DMS53 (cell line): ENCODE measurements around the gene DEDD2.

Experiments used
- DNase-seq: peaks from one replicate; lab custom pipeline; 2025; lab: John Stamatoyannopoulos, UW

DEDD2 gene

DNA sequence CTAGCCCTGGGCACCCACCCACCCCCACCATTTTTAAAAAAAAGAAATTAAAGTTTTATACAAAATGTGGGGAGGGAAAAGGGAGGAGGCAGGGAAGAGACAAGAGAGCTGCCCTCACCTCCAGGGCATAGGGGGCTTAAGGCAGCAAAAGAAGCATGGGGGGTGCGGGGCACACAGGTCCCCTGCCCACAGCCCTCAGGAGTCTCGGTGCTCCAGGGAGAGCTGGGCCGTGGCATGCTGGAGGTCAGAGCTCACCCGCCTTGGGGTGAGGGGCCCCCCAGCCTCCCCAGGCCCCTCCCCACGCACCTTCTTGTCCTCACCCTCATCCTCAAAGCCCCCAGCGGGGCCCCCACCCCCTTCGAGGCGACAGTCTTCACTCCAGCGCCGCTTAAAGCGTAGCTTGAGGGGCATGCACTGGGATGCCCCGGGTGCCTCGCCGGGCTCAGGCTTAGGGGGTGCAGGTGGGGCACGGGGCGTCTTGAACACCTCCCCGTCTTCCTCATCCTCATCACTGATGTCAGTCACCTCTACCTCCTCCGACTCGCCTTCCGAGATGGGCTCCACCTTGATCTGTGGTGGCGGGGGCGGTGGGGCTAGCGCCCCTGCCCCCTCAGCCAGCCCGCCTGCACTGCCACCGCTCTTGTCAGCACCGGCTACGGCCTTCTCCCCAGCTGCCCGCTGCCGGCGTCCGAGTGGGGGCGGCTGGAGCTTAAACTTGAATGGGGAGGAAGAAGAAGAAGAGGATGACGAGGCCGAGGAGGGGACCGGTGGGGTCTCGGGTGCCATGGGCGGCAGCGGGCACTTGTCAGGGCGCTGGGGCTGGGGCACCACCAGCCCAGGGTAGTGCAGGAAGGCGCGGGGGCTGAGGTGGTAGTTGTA is 31.0 kb upstream of the DEDD2 start:
- DNase-seq = no peak

DNA sequence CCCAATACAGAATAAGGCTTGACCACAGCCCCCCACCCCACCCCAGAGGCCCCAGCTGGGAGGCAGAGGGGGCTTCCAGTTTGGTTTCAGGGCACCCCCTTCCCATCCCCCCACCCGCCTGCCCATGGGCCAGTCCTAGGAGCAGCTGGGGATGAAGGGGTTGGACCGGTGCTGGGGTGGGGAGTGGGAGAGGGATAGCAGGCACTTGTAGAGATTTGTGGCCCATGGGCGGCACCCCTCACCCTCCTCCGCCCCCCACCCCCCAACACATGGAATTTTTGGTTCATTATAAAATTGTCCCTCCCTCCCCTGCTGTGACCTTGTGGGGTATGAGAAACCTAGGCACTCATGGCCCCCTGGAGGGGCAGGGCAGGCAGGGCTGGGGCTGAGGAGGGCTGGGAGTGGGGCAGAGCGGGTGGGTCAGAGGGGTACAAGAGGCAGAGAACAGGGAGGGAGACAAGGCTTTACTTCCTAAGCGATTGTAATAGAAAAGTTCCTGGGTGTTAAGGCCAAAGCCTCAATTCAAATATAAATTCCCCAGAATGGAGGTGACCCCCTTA is 30.2 kb upstream of the DEDD2 start:
- no peak for DNase-seq

DNA sequence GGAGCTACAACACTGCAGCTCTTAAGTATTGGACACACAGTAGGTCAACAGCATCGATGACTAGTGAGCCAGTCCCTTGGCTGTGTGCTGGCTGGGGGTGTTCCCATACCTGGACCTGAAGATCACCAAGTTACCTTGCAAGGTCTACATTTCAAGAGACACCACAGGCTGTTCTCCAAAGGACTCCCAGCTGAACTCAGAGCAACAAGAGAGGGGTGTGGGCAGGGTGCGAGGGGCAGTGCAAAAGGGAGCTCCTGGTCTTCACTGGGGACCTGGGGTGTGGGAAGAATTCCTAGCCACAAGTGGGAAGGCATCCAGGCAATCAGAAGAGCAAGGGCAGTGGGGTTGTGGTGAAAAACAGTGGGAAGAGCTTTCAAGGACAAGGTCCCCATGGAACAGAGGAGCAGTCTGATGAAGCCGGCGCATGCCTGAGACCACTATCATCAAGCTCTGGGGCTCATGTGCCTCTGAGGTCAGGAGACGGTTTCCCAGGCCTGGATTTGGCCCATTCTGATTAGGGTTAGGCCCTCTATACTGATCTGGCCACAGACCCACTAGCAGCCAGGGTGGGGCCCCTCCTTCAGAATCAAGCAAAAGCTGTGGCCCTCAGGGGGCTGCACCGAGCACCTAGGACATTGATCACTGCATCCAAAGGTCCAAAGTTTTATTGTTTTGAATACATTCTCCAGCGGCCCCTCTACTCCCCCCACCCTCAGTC is 29.6 kb upstream of the DEDD2 start:
- no peak for DNase-seq

DNA sequence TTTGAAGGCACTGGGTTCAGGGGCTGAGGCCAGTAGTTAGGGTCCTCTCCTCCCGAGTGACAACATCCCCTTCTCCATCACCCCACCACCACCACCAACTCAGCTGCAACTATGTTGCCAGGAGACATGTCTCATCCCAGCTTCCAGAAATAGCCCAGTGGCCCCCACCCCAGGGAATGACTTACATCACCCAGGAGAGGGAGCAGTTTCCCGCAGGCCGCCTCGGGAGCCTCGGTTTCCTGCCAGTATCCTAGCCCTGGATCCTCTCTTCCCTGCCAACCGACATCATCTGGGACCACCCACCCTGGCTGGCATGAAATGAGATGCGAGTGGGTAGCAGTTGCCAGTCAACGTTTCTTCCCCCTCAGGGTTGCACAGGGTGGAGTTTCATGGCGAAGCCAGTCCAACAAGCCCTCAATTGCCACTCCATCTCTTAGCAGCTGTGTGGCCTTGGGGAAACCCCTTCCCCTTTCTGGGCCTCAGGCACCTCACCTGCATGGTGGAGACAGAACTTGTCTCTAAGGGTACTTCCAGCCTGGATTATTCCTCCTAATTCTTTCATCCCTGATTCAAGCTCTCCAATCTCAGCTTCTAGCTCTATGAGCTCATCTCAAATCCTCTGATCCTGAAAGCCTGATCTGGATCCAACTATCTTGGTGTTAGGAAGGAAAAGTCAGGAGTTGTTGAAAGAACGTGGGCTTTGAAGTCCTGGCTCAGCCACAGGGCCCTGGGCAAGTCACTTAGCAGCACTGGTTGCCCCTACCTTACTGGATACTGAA is 28.9 kb upstream of the DEDD2 start:
- peak; percentile 73 for DNase-seq

DNA sequence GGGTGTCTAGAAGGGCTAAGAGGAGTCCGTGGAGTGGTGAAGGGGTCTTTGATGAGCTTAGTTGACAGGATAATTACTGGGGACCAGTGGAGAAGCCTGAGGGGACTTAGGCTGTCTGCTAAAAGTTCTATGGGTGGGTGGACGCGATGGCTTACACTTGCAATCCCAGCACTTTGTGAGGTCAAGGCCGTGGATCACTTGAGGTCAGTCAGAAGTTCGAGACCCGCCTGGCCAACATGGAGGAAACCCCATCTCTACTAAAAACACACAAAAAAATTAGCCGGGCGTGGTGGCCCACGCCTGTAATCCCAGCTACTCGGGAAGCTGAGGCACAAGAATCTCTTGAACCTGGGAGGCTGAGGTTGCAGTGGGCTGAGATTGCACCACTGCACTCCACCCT is 27.8 kb upstream of the DEDD2 start:
- DNase-seq = no peak

DNA sequence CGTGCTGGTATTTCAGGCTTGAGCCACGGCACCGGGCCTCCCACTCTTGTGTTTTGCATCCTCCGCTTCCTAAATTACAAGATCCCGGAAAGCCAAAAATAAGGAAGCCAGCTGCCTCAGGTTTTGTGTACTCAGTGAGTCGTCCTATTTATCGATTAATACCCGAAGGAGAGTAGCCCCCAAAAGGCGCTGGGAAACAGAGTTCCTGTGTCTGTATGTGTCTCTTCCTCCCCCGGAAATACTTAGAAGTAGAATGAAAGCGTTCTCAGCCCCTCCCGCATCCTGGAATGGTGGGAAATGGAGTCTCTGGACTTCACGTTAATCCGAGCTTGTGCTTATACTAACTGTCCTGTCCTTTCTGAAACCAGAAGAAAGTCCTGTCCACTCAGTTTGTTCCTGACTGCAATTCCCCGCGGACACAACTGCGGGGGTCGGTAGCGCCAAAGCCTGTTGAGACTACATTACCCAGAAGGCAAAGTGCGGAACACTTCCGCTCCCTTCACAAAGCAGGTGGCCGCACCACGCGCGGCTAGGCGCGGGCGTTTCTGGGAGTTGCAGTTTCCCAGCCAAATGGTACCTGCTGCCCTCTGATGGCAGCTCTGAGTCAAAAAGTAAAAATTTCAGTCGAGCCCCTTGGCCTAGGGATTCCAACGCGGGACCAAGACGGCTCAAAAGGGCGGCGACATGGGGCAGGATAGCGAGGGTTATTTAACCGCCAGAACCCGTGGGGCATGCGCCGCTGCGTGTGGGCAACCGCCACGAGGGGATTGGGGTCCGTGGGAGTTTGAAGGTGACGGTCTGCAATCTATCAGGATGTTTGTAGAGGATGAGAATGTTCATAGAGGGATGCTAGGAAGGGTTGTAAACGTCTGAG is 27.1 kb upstream of the DEDD2 start:
- DNase-seq = peak; percentile 97

DNA sequence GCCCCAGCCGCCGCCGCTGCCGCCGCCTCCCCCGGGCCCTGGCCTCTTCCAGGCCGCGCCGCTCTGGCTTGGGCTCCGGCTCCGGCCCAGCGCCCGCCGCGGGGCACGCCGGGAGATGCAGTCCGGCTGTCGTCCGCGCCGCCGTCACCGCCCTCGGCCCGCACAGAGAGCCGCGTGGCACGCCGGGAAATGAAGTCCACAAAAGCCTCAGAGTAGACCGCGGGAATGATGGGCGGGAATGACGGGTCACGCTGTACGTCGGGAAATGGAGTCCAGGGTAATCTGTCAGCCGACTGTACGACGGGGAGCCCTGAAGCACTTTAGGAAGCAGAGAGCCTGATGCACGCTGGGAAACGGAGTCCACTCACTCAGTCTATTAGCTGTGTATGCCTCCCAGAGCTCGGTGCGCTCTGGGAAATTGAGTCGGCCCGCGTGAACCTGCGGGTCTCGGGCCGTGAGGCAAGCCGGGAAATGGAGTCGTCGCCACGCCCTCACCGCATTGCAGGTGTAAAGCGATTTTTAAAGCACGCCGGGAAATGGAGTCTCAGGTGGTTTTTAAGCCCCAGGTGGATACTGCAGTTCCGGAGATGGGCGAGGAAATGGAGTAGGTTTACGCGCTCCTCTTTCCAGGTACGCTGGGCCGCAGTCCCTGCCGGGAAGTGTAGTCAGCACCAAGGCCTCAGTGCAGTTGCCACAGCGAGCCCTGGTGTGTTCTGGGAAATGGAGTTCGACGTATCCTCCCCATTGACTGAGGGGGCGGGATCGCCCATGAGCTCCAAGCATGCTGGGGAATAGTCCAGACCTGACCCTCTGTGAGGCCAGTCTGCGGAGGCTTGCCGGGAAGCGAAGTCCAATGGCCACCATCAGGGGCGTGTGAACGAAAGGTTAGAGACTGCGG is 25.3 kb upstream of the DEDD2 start, which contains the start of gene GSK3A:
GSK3A (minus strand) TSS at position 91 of the 898 bp plus-strand sequence. CDS start 137 bp downstream, outside the sequence.
- peak; percentile 100 for DNase-seq

DNA sequence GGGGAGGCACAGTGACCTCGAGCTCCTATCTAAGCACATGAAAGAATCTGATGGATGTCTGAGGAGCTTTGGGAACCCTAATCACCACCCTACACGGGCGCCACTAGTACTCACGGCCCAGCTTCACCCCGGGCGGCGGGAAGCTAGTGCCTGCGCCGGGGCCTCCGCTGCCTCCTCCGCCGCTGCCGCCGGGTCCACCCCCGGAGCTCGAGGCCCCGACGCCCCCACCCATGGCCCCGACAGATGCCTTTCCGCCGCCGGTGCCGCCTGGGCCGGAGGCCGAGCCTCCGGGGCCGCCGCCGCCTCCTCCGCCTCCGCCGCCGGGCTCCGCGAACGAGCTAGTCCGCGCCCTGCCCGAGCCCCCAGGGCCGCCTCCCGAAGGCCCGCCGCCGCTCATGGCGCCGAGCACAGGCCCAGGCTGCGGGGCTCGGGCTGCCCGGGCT is 24.6 kb upstream of the DEDD2 start:
- DNase-seq = peak; percentile 62

DNA sequence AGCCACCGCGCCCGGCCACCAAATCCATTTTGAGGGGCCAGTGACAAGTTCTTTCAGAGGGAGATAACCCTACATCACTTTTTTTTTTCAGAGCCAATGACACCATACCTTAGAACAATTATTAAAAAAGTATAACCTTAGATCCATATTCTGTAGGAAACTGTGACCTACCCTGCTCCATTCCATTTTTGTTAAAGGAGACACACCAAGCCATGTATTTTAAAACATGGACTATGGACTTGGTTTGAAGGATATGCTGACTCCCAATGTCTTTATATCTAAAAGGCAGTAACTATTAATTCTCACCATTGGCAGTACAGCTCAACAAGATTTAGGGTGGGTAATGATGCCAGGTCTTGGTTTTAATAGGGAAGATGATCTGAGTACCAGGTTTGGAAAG is 23.8 kb upstream of the DEDD2 start:
- DNase-seq = no peak

DNA sequence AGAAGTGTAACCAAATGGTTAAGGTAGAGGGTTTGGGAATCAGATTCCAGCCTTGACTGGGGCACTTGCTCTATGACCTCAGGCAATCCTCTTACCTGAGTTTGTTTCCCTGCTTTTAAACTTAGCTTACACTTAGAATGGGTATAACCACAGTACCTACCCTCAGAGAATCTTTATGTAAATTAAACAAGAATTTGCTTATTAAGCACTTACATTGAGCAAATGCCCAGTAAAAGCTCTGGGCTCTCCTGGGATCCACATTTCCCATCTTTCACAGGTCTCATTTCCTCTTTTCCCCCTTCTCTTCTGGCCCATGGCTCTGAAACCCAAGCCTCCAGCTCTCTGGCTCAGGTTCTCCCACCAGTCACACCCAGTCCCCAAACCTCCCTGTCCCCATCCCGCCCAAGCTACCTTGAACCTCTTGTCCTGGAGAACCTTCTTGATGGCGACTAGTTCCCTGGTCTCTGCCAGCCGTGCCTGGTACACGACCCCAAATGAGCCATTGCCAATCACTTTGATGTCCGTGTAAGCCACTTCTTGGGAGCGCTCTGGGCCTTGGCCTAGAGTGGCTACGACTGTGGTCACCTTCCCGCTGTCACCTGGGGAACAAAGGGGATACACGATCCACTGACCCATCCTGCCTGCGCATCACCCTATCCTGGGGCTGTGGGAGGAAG is 22.2 kb upstream of the DEDD2 start:
- no peak for DNase-seq

DNA sequence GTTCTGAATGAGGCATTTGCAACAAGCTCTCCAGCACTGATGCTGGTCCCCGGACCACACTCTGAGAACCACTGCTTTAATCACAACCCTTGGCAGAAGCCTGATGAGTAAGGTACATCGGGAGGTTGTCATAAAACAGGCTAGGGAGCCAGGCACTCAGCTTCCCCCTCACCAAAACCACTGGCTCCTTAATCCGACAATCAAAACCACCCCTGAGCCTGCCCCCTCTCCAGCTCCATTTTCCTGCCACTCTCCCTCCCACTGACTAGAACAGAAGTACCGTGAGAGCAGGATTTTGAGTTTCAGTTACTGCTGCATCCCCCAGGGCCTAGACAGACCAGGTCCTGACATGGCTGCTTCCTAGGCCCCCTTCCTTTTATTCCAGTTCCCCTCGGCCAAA is 17.7 kb upstream of the DEDD2 start:
- DNase-seq = no peak

DNA sequence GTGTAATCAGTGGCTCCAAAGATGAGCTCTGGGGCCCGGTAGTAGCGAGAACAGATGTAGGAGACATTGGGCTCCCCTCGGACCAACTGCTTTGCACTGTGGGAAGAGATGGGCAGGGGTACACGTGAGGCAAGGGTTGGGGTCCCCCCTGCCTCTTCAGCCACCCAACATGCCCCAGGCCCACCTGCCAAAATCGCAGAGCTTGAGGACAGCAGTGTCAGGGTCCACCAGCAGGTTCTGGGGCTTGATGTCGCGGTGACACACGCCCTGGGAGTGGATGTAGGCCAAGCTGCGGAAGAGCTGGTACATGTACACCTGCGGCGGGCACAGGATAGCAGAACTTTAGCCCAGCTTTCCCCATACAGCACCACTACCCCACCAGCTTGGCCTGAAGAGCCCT is 16.9 kb upstream of the DEDD2 start:
- no peak for DNase-seq

DNA sequence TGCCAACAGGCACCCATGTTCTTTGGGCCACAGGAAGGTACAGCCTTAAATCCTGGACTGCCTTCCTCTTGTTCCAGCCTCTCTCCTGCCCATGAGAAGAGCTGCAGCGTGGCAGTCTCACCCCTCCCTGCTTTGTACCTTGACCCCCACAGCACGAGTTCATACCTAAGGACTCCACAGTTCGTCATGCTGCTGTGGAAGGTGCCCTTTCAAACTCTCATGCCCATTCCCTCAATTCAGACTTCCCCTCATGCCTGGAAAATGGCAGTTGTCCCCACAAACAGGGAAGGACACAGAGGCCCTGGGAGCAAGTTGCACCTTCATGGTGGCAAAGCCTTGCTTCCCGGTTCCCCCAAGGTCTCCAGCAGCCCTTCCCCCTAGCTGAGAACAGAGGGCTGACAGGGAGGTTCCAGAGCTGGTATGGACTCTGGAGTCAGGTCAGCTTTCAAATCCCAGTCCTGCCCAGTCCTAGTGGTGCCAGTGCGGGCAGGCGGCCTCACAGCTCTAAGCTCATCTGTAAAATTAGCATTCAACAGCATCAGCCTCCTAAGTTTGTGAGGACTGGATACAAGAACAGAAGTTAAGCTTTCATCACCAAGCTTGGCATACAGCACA is 16.3 kb upstream of the DEDD2 start:
- no peak for DNase-seq

DNA sequence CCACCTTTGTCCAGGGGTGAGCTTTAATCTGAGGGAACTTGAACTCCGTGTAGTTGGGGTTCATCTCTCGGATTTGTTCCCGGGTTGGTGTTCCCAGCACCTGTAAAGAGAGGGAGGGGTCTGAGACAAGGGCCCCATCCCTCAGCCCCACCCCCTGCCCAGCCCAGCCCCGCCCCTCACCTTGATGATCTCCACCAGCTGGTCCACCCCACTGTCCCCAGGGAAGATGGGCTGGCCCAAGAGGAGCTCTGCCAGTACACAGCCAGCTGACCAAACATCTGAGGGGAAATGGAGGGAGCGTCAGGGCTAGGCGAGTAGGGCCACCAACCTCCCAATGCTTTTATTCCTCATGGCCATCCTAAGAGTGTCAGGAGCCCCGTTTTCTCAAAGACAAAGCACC is 15.6 kb upstream of the DEDD2 start:
- peak; percentile 34 for DNase-seq

DNA sequence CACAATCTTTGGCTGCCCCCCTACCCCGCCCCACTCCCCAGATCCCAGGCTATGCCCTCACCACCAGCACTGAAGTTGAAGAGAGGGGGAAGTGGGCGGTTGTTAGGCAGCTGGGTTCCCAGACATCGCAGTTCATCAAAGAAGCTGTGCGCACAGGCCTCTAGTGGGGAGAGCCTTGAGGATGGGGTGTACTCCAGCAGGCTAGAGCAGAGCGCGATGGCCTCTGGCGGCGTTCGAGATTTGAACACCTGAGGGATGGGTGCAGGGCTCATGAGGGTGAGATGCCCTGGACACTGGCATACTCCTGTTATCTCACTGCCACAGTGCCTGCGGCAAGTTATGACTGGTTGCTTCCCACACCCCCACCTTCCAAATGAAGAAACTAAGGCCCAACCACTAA is 15.0 kb upstream of the DEDD2 start:
- no peak for DNase-seq

DNA sequence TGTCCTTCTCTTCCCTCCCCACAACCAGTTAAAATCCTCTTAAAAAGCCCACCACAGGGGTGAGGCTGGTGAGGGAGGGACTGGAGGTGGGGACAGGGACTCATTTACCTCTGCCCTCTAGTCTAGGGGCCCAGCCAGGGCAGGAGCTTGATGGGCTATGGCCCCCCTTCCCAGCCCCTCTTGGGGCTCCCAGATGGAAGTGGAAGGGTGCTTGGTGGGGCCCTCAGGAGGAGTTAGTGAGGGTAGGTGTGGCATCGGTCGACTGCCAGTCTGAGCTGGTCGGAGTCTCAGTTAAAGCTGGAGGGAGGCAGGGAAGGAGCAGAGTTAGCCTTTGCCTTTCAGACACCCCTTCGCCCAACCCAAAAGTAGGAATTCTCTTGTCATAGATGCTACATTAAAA is 13.1 kb upstream of the DEDD2 start:
- DNase-seq = no peak

DNA sequence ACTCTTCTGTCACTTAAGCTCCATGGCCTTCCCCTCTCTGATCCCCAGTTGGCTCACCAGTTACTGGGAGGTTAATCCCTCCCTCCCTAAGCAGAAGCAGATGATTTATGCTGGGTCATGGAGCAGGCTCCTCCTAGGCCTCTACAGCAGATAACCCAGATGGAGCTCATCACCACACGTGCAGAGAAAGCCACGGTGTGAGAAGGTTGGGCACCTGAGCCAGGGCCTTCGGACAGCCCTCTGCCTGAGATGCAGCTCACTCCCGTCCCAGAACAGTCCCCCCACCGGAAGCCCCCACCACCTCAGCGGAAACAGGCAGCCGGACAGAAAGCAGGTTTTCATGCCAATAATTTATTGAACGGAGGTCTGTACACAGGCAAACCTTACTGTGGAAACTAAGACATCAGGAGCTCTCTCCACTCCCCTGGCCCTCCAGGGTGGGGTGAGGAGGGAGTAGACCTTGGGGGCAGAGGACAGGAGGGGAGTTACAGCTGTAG is 12.4 kb upstream of the DEDD2 start:
- DNase-seq = peak; percentile 49

DNA sequence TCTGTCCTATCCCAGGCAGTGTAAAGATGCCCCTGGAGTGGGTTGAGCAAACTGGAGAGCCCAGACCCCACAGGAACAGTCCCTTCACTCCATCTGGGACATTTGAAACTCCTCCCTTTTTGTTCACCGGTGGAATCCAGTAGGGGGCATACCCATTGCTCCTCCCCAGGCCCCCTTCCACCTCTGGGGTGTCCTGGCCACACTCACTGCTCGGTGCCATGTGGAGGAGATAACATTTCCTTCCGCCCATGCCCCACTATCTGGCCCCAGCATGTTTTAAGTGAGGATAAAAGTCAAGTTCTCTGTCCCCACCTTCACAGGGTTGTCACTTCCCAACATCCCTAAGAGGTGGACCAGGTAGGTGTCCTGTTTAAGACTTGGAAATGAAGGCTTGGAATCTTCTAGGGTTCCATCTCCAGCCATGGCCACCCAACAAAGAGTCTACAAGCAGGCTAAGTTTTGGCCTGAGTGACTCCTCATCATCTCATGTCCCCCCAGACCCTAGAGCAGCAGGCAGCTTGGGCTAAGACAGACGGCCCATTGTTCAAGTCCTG is 11.9 kb upstream of the DEDD2 start:
- DNase-seq = no peak

DNA sequence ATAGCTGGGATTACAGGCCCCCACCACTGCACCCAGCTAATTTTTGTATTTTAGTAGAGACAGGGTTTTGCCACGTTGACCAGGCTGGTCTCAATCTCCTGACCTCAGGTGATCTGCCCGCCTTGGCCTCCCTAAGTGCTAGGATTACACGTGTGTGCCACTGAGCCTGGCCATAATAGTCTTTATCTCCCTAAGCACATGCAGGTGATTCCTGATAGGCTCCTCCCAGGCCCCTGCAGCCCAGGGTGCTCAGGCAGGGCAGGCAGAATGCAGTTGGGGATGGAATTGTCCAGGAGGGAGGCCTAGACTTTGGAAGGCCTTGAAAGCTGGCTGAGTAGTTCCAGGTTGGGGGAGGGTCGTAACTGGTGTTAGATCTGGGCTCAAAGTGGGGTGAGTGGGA is 11.2 kb upstream of the DEDD2 start:
- no peak for DNase-seq
